D721Med (cell line): Measurements from ENCODE around the gene NPR3.

Source experiments
- DNase-seq: peaks from one replicate; pipeline ENCODE4 v3.0.0; 2011; ENCODE audit warnings: low spot score; ENCODE audit not compliant: insufficient read length
- FAIRE-seq: peaks from 2 replicates; lab custom pipeline; 2011; peaks lifted over from hg19 to GRCh38; lab: Jason Lieb, UNC
- CTCF ChIP-seq: IDR thresholded peaks from 2 replicates; pipeline ENCODE4 v1.5.1; 2012; ENCODE audit warnings: mild to moderate bottlenecking, control low read depth; ENCODE audit not compliant: insufficient read depth; ENCODE audit errors: missing control alignments

NPR3 gene

DNA sequence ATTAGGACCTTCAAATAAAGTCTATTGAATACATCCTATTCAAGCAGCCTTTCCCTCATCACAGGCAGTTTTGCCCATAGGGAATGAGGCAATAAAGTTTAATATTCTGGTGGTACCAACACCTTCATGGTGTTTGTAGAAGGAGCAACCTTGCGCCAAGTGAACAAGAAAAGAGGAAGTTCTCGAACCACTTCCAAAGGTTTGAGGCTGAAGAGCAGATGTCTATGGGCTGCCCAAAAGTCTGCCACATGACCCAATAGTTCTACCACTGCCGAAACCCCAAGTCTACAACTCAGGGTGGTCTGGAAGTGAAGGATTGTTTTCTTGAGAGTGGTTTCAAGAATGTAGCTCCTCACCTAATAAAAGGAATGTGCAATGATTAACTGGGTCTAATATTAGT is 123.1 kb downstream of the NPR3 start:
- no peak for TF ChIP-seq CTCF
- FAIRE-seq (no peak), DNase-seq (no peak)

GRCh38 chr5:32836176-32836575 is 125.1 kb downstream of the NPR3 start:
- no peak for DNase-seq
- FAIRE-seq, result no peak
- no peak for TF ChIP-seq CTCF

DNA sequence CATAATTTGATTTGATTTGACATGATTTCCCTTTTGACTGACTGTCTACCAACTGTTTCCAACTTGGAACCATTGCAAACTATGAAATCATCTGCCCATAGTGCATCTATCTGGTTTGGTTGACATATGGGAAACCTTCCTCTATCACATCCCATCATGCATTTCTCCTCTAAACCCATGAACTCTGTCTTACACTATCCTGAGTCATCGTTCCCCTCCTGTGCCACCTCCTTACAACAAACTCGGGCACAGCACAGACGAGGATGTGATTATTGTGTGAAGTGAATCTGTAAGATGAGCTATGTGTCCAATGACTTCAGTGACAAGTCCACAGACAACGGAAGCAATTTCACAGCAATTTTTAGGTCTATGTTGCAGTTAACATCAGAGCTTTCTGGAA is 126.1 kb downstream of the NPR3 start:
- no peak for FAIRE-seq
- no peak for DNase-seq
- no peak for TF ChIP-seq CTCF

DNA sequence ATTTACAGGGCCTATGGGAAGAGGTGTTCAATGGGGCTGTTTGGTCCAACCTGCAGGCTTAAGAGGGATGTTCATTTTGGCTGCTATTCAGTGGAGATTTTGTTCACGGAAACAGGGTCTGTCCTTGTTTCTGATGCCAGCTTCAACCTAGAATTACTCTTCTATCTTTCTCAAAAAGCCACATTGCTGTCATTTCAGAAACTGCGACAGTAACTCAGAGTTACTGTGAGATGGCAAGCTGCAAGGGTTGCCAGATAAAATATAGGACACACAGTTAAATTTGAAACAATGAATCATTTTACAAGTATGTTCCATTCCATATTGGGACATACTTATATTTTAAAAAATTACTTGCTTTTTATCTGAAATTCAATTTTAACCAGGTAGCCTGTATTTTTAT is 128.0 kb downstream of the NPR3 start:
- no peak for FAIRE-seq
- TF ChIP-seq CTCF, result no peak

GRCh38 chr5:32840606-32841005 is 129.5 kb downstream of the NPR3 start:
- no peak for TF ChIP-seq CTCF
- no peak for FAIRE-seq
- no peak for DNase-seq

More for the DNA sequence above, 128.0 kb downstream of the NPR3 start:
- DNase-seq, result no peak
